ENCODE results near the gene SPATA4.

The SPATA4 gene

DNA sequence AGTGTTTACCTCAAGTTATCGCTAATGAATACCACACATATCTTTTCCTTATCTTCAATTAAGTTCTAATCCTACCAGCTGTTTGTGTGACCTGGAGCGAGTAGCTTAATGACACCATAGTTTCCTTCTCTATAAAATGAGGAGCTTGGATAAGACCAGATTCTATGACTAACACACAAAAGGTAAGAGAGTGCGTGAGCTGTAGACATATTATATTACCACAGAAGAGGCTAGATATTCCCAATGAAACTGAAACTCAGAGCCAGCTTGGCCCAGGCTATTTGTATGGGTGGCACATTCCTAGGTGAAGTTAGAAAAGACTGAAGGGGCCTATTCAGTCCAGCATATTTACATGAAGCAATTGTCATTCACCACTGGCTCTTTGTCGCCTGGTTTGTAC, 43.4 kb upstream of the SPATA4 start:
- no peak overlapping the region for H3K4me3 ChIP-seq (replicated peaks; ENCODE audit: insufficient read depth, low read length)
- DNase-seq (ENCODE audit: low read depth in 1 of 2, low spot score in 1 of 2) = no peak
- H3K27me3 ChIP-seq (ENCODE audit: insufficient read depth, poor library complexity, severe bottlenecking) = no peaks in the 10 kb centered on the region
- TF ChIP-seq, protein P1, sequence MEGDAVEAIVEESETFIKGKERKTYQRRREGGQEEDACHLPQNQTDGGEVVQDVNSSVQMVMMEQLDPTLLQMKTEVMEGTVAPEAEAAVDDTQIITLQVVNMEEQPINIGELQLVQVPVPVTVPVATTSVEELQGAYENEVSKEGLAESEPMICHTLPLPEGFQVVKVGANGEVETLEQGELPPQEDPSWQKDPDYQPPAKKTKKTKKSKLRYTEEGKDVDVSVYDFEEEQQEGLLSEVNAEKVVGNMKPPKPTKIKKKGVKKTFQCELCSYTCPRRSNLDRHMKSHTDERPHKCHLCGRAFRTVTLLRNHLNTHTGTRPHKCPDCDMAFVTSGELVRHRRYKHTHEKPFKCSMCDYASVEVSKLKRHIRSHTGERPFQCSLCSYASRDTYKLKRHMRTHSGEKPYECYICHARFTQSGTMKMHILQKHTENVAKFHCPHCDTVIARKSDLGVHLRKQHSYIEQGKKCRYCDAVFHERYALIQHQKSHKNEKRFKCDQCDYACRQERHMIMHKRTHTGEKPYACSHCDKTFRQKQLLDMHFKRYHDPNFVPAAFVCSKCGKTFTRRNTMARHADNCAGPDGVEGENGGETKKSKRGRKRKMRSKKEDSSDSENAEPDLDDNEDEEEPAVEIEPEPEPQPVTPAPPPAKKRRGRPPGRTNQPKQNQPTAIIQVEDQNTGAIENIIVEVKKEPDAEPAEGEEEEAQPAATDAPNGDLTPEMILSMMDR (IDR thresholded peaks at IDR 0.05; ENCODE audit: insufficient read depth, low read length) = no peak
- TF ChIP-seq GABPA (IDR thresholded peaks at IDR 0.05; ENCODE audit: low read depth) (no peak), REST (IDR thresholded peaks at IDR 0.05; ENCODE audit: insufficient replicate concordance, low read depth) (no peak), POLR2AphosphoS5 (IDR thresholded peaks at IDR 0.05; ENCODE audit: low read depth) (no peak), SPI1 (IDR thresholded peaks at IDR 0.05; ENCODE audit: borderline replicate concordance, low read depth) (no peak)
- H3K27ac ChIP-seq (replicated peaks) = no peak overlapping the region

GRCh38 chr4:176238157-176238610, 42.8 kb upstream of the SPATA4 start:
- H3K4me3 ChIP-seq (replicated peaks; ENCODE audit: insufficient read depth, low read length) = no peak overlapping the region
- TF ChIP-seq REST (IDR thresholded peaks at IDR 0.05; ENCODE audit: insufficient replicate concordance, low read depth) = no peak
- TF ChIP-seq SPI1 (IDR thresholded peaks at IDR 0.05; ENCODE audit: borderline replicate concordance, low read depth) = no peak
- no peak for TF ChIP-seq POLR2AphosphoS5 (IDR thresholded peaks at IDR 0.05; ENCODE audit: low read depth)
- TF ChIP-seq GABPA (IDR thresholded peaks at IDR 0.05; ENCODE audit: low read depth) = no peak
- TF ChIP-seq, protein P1 (IDR thresholded peaks at IDR 0.05; ENCODE audit: insufficient read depth, low read length) = no peak
- no peaks in the 10 kb centered on the region for H3K27me3 ChIP-seq (ENCODE audit: insufficient read depth, poor library complexity, severe bottlenecking)
- H3K27ac ChIP-seq (replicated peaks) = no peak overlapping the region
- DNase-seq (ENCODE audit: low read depth in 1 of 2, low spot score in 1 of 2) = no peak

DNA sequence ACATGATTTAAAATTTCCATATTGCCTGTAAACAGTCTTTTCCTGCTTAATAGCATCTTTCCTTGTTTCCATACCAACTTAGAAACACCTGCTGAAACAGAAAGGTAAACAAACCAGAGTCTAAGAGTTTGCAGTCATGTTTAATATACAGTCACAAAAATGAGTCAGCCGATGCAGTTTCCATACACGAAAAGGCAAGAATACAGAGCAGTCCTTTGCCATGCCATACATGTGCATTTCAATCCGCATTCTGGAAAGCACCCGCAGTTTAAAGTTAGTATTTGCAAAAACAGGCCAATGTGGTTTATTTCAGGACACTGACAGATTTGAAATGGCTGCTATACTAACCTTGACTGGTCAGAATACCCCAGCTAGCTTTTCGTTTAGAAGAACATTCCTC, 41.6 kb upstream of the SPATA4 start:
- H3K4me3 ChIP-seq (replicated peaks; ENCODE audit: insufficient read depth, low read length) = no peak overlapping the region
- no peak for TF ChIP-seq POLR2AphosphoS5 (IDR thresholded peaks at IDR 0.05; ENCODE audit: low read depth)
- TF ChIP-seq REST (IDR thresholded peaks at IDR 0.05; ENCODE audit: insufficient replicate concordance, low read depth) = no peak
- no peak for TF ChIP-seq GABPA (IDR thresholded peaks at IDR 0.05; ENCODE audit: low read depth)
- H3K27me3 ChIP-seq (ENCODE audit: insufficient read depth, poor library complexity, severe bottlenecking) = no peaks in the 10 kb centered on the region
- H3K27ac ChIP-seq (replicated peaks) = no peak overlapping the region
- no peak for DNase-seq (ENCODE audit: low read depth in 1 of 2, low spot score in 1 of 2)

All from HL-60 (cell line).